H1 (cell line): ENCODE data around the gene KRTAP19-5. TPM values are rescaled to one million over a fixed set of nuclear protein-coding genes. Genes with fewer than 3 reads are reported as not detected.

ENCODE experiments used
- polyA plus RNA-seq, 7 experiments: library from polyadenylated mRNA; depleted of rRNA in 3 of 7; stranded (reverse) in 5 of 7; unstranded in 2 of 7; fragments of >200 nt in 5 of 7; fragments of 200-250 nt in 2 of 7; gene quantifications; 1 replicate in 5 of 7; 2 replicates in 1 of 7; 4 replicates in 1 of 7; pipeline versions ENCODE4 v1.2.1 to v1.2.3, GENCODE V29; 2011 to 2013; ENCODE audit warnings: missing spikeins in 2 of 7, mixed read lengths in 2 of 7
- small RNA-seq: library from polyadenylated mRNA; stranded (forward); fragments of <200 nt; extraction: miRNeasy Mini kit (QIAGEN cat#:217004); gene quantifications from one replicate; pipeline ENCODE3, GENCODE V24; 2013; ENCODE audit not compliant: insufficient read depth
- total RNA-seq: library from RNA; stranded (reverse); fragmentation: NEBNext Ultra II Directional; extraction: Animal tissue kit (Norgen Biotek cat#: 25700); gene quantifications from 2 replicates; pipeline ENCODE4 v1.2.1, GENCODE V29; 2021

The KRTAP19-5 gene
- total and polyA plus RNA-seq, 2 of the 8 experiments (the other 6 are each of a cell fraction or from before 2014, with no cell fraction given), result not detected

Small RNA genes within 50 kb of the gene (small RNA-seq; reads per million reads assigned to genes)
- gene AP000567.1 (not detected), gene KRTAP19-10P (not detected), gene KRTAP19-11P (not detected), gene KRTAP19-9P (not detected)

Other genes starting within 250 kb of the KRTAP19-5 start
- not detected in 2 replicates for gene KRTAP24-1, start 219.2 kb downstream of the KRTAP19-5 start, total RNA-seq
- gene KRTAP24-1, start 219.2 kb downstream of the KRTAP19-5 start, polyA plus RNA-seq (2011; rRNA removed), result not detected in 2 replicates
- gene KRTAP25-1, start 212.6 kb downstream of the KRTAP19-5 start, total RNA-seq, result not detected in 2 replicates
- not detected in 2 replicates for gene KRTAP25-1, start 212.6 kb downstream of the KRTAP19-5 start, polyA plus RNA-seq (2011; rRNA removed)
- gene KRTAP26-1, start 181.8 kb downstream of the KRTAP19-5 start, total RNA-seq, result not detected in 2 replicates
- gene KRTAP26-1, start 181.8 kb downstream of the KRTAP19-5 start, polyA plus RNA-seq (2011; rRNA removed), result not detected in 2 replicates
- not detected in 2 replicates for gene KRTAP27-1, start 164.4 kb downstream of the KRTAP19-5 start, total RNA-seq
- gene KRTAP27-1, start 164.4 kb downstream of the KRTAP19-5 start, polyA plus RNA-seq (2011; rRNA removed), result not detected in 2 replicates
- not detected in 2 replicates for gene KRTAP23-1, start 153.5 kb downstream of the KRTAP19-5 start, total RNA-seq
- gene KRTAP23-1, start 153.5 kb downstream of the KRTAP19-5 start, polyA plus RNA-seq (2011; rRNA removed), result not detected in 2 replicates
- gene KRTAP13-2, start 129.9 kb downstream of the KRTAP19-5 start, total RNA-seq, result not detected in 2 replicates
- gene KRTAP13-2, start 129.9 kb downstream of the KRTAP19-5 start, polyA plus RNA-seq (2011; rRNA removed), result not detected in 2 replicates
- not detected in 2 replicates for gene KRTAP13-1, start 106.1 kb downstream of the KRTAP19-5 start, total RNA-seq
- not detected in 2 replicates for gene KRTAP13-1, start 106.1 kb downstream of the KRTAP19-5 start, polyA plus RNA-seq (2011; rRNA removed)
- gene KRTAP13-3, start 76.2 kb downstream of the KRTAP19-5 start, total RNA-seq, result not detected in 2 replicates
- not detected in 2 replicates for gene KRTAP13-3, start 76.2 kb downstream of the KRTAP19-5 start, polyA plus RNA-seq (2011; rRNA removed)
- gene KRTAP13-4, start 71.9 kb downstream of the KRTAP19-5 start, total RNA-seq, result 0.42 TPM in 1 of 2 replicates, not detected in the other
- gene KRTAP13-4, start 71.9 kb downstream of the KRTAP19-5 start, polyA plus RNA-seq (2011; rRNA removed), result 0.64 and 1.2 TPM in 2 replicates
- gene KRTAP15-1, start 61.9 kb downstream of the KRTAP19-5 start, total RNA-seq, result not detected in 2 replicates
- gene KRTAP15-1, start 61.9 kb downstream of the KRTAP19-5 start, polyA plus RNA-seq (2011; rRNA removed), result not detected in 2 replicates
- gene KRTAP19-1, start 21.8 kb downstream of the KRTAP19-5 start, total RNA-seq, result not detected in 2 replicates
- not detected in 2 replicates for gene KRTAP19-1, start 21.8 kb downstream of the KRTAP19-5 start, polyA plus RNA-seq (2011; rRNA removed)
- gene KRTAP19-2, start 14.7 kb downstream of the KRTAP19-5 start, total RNA-seq, result not detected in 2 replicates
- not detected in 2 replicates for gene KRTAP19-2, start 14.7 kb downstream of the KRTAP19-5 start, polyA plus RNA-seq (2011; rRNA removed)
- not detected in 2 replicates for gene KRTAP19-3, start 10.1 kb downstream of the KRTAP19-5 start, total RNA-seq
- not detected in 2 replicates for gene KRTAP19-3, start 10.1 kb downstream of the KRTAP19-5 start, polyA plus RNA-seq (2011; rRNA removed)
- not detected in 2 replicates for gene KRTAP19-4, start 5.0 kb downstream of the KRTAP19-5 start, total RNA-seq
- gene KRTAP19-4, start 5.0 kb downstream of the KRTAP19-5 start, polyA plus RNA-seq (2011; rRNA removed), result not detected in 2 replicates
- gene KRTAP19-6, start 39.7 kb upstream of the KRTAP19-5 start, total RNA-seq, result not detected in 2 replicates
- gene KRTAP19-6, start 39.7 kb upstream of the KRTAP19-5 start, polyA plus RNA-seq (2011; rRNA removed), result not detected in 2 replicates
- not detected in 2 replicates for gene KRTAP19-7, start 59.2 kb upstream of the KRTAP19-5 start, total RNA-seq
- not detected in 2 replicates for gene KRTAP19-7, start 59.2 kb upstream of the KRTAP19-5 start, polyA plus RNA-seq (2011; rRNA removed)
- not detected in 2 replicates for gene KRTAP22-2, start 88.3 kb upstream of the KRTAP19-5 start, total RNA-seq
- gene KRTAP22-2, start 88.3 kb upstream of the KRTAP19-5 start, polyA plus RNA-seq (2011; rRNA removed), result not detected in 2 replicates
- gene KRTAP6-3, start 90.3 kb upstream of the KRTAP19-5 start, total RNA-seq, result not detected in 2 replicates
- gene KRTAP6-3, start 90.3 kb upstream of the KRTAP19-5 start, polyA plus RNA-seq (2011; rRNA removed), result not detected in 2 replicates
- not detected in 2 replicates for gene KRTAP6-2, start 96.8 kb upstream of the KRTAP19-5 start, total RNA-seq
- not detected in 2 replicates for gene KRTAP6-2, start 96.8 kb upstream of the KRTAP19-5 start, polyA plus RNA-seq (2011; rRNA removed)
- not detected in 2 replicates for gene KRTAP22-1, start 98.9 kb upstream of the KRTAP19-5 start, total RNA-seq
- gene KRTAP22-1, start 98.9 kb upstream of the KRTAP19-5 start, polyA plus RNA-seq (2011; rRNA removed), result not detected in 2 replicates
- gene KRTAP6-1, start 111.8 kb upstream of the KRTAP19-5 start, total RNA-seq, result not detected in 2 replicates
- gene KRTAP6-1, start 111.8 kb upstream of the KRTAP19-5 start, polyA plus RNA-seq (2011; rRNA removed), result not detected in 2 replicates
- not detected in 2 replicates for gene KRTAP20-1, start 114.3 kb upstream of the KRTAP19-5 start, total RNA-seq
- gene KRTAP20-1, start 114.3 kb upstream of the KRTAP19-5 start, polyA plus RNA-seq (2011; rRNA removed), result not detected in 2 replicates
- not detected in 2 replicates for gene KRTAP20-4, start 118.5 kb upstream of the KRTAP19-5 start, total RNA-seq
- gene KRTAP20-4, start 118.5 kb upstream of the KRTAP19-5 start, polyA plus RNA-seq (2011; rRNA removed), result not detected in 2 replicates
- not detected in 2 replicates for gene KRTAP20-2, start 133.1 kb upstream of the KRTAP19-5 start, total RNA-seq
- gene KRTAP20-2, start 133.1 kb upstream of the KRTAP19-5 start, polyA plus RNA-seq (2011; rRNA removed), result not detected in 2 replicates
- not detected in 2 replicates for gene KRTAP20-3, start 140.7 kb upstream of the KRTAP19-5 start, total RNA-seq
- not detected in 2 replicates for gene KRTAP20-3, start 140.7 kb upstream of the KRTAP19-5 start, polyA plus RNA-seq (2011; rRNA removed)
- not detected in 2 replicates for gene KRTAP21-3, start 216.6 kb upstream of the KRTAP19-5 start, total RNA-seq
- not detected in 2 replicates for gene KRTAP21-3, start 216.6 kb upstream of the KRTAP19-5 start, polyA plus RNA-seq (2011; rRNA removed)
- gene KRTAP21-2, start 245.1 kb upstream of the KRTAP19-5 start, total RNA-seq, result not detected in 2 replicates
- not detected in 2 replicates for gene KRTAP21-2, start 245.1 kb upstream of the KRTAP19-5 start, polyA plus RNA-seq (2011; rRNA removed)